Panc1 (cell line): ENCODE measurements around the gene CWC27. TPM values are rescaled to one million over a fixed set of nuclear protein-coding genes. Genes with fewer than 3 reads are reported as not detected.

Experiments used
- ATAC-seq: fragments of 200-7000 bp; cut with Tn5 transposase; 2 replicates; pipeline ENCODE4 v1.9.1; 2020; ENCODE audit warnings: mild to moderate bottlenecking, moderate library complexity
- BruUV-seq: library from RNA; stranded (reverse); fragments of 400-500 nt; replicated peaks from 2 replicates; lab custom pipeline; 2021; lab: Mats Ljungman, UMichigan
- CTCF ChIA-PET: fragments of 300-600 bp; sonication (Branson Sonifier 250); formaldehyde crosslinking; loops from one replicate; lab custom pipeline; 2022; ENCODE audit warnings: antibody characterized with exemption; lab: Charles Lee
- POLR2A ChIA-PET: fragments of 300-600 bp; sonication (Branson Sonifier 250); formaldehyde crosslinking; loops from one replicate; lab custom pipeline; 2022; ENCODE audit warnings: antibody characterized with exemption; lab: Charles Lee
- DNase-seq: peaks from one replicate; pipeline ENCODE4 v3.0.0-alpha.2; 2010; ENCODE audit warnings: low read depth, low spot score
- H3K27ac ChIP-seq: 2 replicates; pipeline ENCODE4 v1.5.1; 2011; ENCODE audit warnings: mild to moderate bottlenecking, low read length, inconsistent platforms
- H3K27me3 ChIP-seq: fragments of 200-500 bp; sonication (Bioruptor generic); 2 replicates; pipeline ENCODE4 v1.6.0; 2014; ENCODE audit warnings: low read length, inconsistent platforms; ENCODE audit not compliant: control insufficient read depth, insufficient read depth
- H3K36me3 ChIP-seq: fragments of 200-500 bp; sonication (Bioruptor generic); 2 replicates; pipeline ENCODE4 v1.5.1; 2014; ENCODE audit warnings: inconsistent platforms, mild to moderate bottlenecking, low read length, moderate library complexity; ENCODE audit not compliant: control insufficient read depth, insufficient read depth
- H3K4me1 ChIP-seq: 2 replicates; pipeline ENCODE4 v1.5.1; 2011; ENCODE audit warnings: inconsistent platforms, mild to moderate bottlenecking, low read length, moderate library complexity; ENCODE audit not compliant: control insufficient read depth, insufficient read depth
- H3K4me3 ChIP-seq, 2 experiments: 2 replicates each; pipeline ENCODE4 v1.5.1; 2011 to 2012; ENCODE audit warnings: low read depth in 2 of 2, low read length in 2 of 2, mild to moderate bottlenecking in 2 of 2, inconsistent platforms in 1 of 2, moderate library complexity in 1 of 2
- H3K9me3 ChIP-seq: fragments of 200-500 bp; sonication (Bioruptor generic); 2 replicates; pipeline ENCODE4 v1.5.1; 2014; ENCODE audit warnings: low read depth, mild to moderate bottlenecking, inconsistent platforms, low read length, moderate library complexity; ENCODE audit not compliant: control insufficient read depth, insufficient read depth
- POLR2AphosphoS5 ChIP-seq: IDR thresholded peaks from 2 replicates; pipeline ENCODE4 v1.6.1; 2012; ENCODE audit warnings: mild to moderate bottlenecking, low read depth, low read length, moderate library complexity
- REST ChIP-seq, 2 experiments: IDR thresholded peaks; 2 replicates each; pipeline ENCODE4 v1.6.1; 2011 to 2012; ENCODE audit warnings: low read depth in 2 of 2, control low read depth in 1 of 2, low read length in 1 of 2, mild to moderate bottlenecking in 1 of 2, moderate library complexity in 1 of 2; ENCODE audit not compliant: insufficient read depth in 1 of 2
- SIN3A ChIP-seq: IDR thresholded peaks from 2 replicates; pipeline ENCODE4 v1.6.1; 2012; ENCODE audit warnings: low read depth, mild to moderate bottlenecking, low read length, moderate library complexity, borderline replicate concordance; ENCODE audit not compliant: insufficient read depth
- TCF7L2 ChIP-seq: IDR thresholded peaks from 2 replicates; pipeline ENCODE4 v1.6.1; 2011; ENCODE audit warnings: mild to moderate bottlenecking, low read depth, low read length, inconsistent platforms
- in situ Hi-C: cut with HindIII; loops from 2 replicates; pipeline ENCODE4 v1.10.0; 2016; ENCODE audit warnings: low sequenced_read_pairs, low pct_unique_long_range_greater_than_20kb
- intact Hi-C: fragments of 100-400 bp; cut with micrococcal nuclease; formaldehyde crosslinking; loops from one replicate; pipeline ENCODE4 v1.10.0; 2022; ENCODE audit not compliant: unreplicated experiment
- total RNA-seq: library from RNA; stranded (reverse); gene quantifications from one replicate; pipeline ENCODE4 v1.2.1, GENCODE V29; 2021; ENCODE audit not compliant: unreplicated experiment
- TF ChIP-seq, protein P1 (sequence below): fragments of 450-650 bp; IDR thresholded peaks from 2 replicates; pipeline ENCODE4 v1.5.1; 2017; ENCODE audit warnings: mild to moderate bottlenecking

CWC27 gene
- total RNA-seq, 1 experiment from 2014 or later: 19.7 TPM

DNA sequence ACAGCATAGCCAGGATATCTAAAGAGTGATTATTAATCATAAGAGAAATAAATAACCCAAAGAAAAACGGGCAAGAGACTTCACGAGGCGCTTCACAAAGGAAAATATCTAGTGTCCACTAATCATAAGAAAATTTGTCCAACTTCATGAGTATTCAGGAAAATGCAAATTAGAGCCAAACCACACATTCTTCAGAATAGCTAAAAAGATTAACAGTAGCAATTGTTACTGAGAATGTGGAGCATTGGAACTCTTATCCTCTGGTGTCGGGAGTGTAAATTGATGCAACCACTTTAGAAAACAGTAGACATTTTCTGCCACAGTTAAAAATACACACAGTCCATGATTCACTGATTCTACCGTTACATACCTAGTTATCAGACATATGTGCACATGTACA, 145.7 kb downstream of the CWC27 start:
- POLR2A ChIA-PET: no interaction called here
- TF ChIP-seq SIN3A (no peak), REST (IDR thresholded peaks at IDR 0.05; ENCODE audit: insufficient read depth in 1 of 2, low read depth in 2 of 2, low read length in 1 of 2) (no peak), TCF7L2 (no peak)
- H3K27ac ChIP-seq: no peak overlapping the region
- DNase-seq (no peak), ATAC-seq (no peak)
- CTCF ChIA-PET: no interaction called here
- H3K36me3 ChIP-seq: no peaks in the 10 kb centered on the region
- H3K4me3 ChIP-seq: no peak overlapping the region
- BruUV-seq: no TSS peak
- no peaks in the 10 kb centered on the region for H3K4me1 ChIP-seq
- H3K27me3 ChIP-seq: no peaks in the 10 kb centered on the region
- intact Hi-C loops: no loop called here
- in situ Hi-C loops: no loop called here
- no peaks in the 10 kb centered on the region for H3K9me3 ChIP-seq

DNA sequence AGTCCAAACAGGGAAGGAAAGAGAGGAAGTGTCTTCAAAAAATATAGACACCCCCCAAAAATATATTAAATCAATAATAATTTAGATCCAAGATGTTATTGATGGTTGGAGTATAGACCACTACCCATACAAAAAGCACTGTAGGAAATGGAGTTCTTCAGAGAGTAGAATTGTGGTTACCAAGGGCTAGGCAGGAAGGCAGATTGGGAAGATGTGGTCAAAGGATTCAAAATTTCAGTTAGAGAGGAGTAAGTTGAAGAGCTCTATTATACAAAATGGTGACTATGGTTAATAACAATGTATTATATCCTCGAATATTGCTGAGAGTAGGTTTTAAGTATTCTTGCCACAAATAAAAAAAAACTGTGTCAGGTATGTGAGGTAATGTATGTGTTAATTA, 149.4 kb downstream of the CWC27 start:
- Histone ChIP-seq H3K9me3 (peaks cover 9% of the 10 kb centered on the region; the same call in 1 of the 2 replicates), H3K27me3 (no peaks in the 10 kb centered on the region), H3K36me3 (no peaks in the 10 kb centered on the region), H3K4me3 (no peak overlapping the region), H3K4me1 (no peaks in the 10 kb centered on the region), H3K27ac (no peak overlapping the region)
- BruUV-seq: no TSS peak
- no peak for DNase-seq
- TF ChIP-seq, protein P1, sequence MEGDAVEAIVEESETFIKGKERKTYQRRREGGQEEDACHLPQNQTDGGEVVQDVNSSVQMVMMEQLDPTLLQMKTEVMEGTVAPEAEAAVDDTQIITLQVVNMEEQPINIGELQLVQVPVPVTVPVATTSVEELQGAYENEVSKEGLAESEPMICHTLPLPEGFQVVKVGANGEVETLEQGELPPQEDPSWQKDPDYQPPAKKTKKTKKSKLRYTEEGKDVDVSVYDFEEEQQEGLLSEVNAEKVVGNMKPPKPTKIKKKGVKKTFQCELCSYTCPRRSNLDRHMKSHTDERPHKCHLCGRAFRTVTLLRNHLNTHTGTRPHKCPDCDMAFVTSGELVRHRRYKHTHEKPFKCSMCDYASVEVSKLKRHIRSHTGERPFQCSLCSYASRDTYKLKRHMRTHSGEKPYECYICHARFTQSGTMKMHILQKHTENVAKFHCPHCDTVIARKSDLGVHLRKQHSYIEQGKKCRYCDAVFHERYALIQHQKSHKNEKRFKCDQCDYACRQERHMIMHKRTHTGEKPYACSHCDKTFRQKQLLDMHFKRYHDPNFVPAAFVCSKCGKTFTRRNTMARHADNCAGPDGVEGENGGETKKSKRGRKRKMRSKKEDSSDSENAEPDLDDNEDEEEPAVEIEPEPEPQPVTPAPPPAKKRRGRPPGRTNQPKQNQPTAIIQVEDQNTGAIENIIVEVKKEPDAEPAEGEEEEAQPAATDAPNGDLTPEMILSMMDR: no peak
- TF ChIP-seq SIN3A: no peak
- no peak for TF ChIP-seq POLR2AphosphoS5
- TF ChIP-seq REST (IDR thresholded peaks at IDR 0.05; ENCODE audit: insufficient read depth in 1 of 2, low read depth in 2 of 2, low read length in 1 of 2): no peak
- no peak for TF ChIP-seq TCF7L2
- CTCF ChIA-PET: no interaction called here
- POLR2A ChIA-PET: no interaction called here
- no peak for ATAC-seq
- intact Hi-C loops (no loop called here), in situ Hi-C loops (no loop called here)
